HUES6 (cell line): ENCODE results near the gene SHISAL2B.

ENCODE experiments used
- H3K27ac ChIP-seq: 2 replicates; pipeline ENCODE4 v1.7.0; 2013; ENCODE audit warnings: low read depth, mild to moderate bottlenecking, low read length, inconsistent platforms
- H3K27me3 ChIP-seq: 2 replicates; pipeline ENCODE4 v1.6.1; 2013; ENCODE audit warnings: low read length; ENCODE audit not compliant: control insufficient read depth, insufficient read depth
- H3K36me3 ChIP-seq: 2 replicates; pipeline ENCODE4 v1.6.1; 2013; ENCODE audit warnings: low read length; ENCODE audit not compliant: control insufficient read depth, insufficient read depth
- H3K4me1 ChIP-seq: 2 replicates; pipeline ENCODE4 v1.6.1; 2013; ENCODE audit warnings: low read length; ENCODE audit not compliant: control insufficient read depth, insufficient read depth
- H3K4me3 ChIP-seq: 2 replicates; pipeline ENCODE4 v1.5.1; 2013; ENCODE audit warnings: low read depth, low read length
- H3K9ac ChIP-seq: one replicate; pipeline ENCODE4 v1.6.1; 2013; ENCODE audit warnings: mild to moderate bottlenecking, low read length
- H3K9me3 ChIP-seq: 2 replicates; pipeline ENCODE4 v1.6.1; 2013; ENCODE audit warnings: low read depth, low read length; ENCODE audit not compliant: control insufficient read depth, insufficient read depth

Gene SHISAL2B

DNA sequence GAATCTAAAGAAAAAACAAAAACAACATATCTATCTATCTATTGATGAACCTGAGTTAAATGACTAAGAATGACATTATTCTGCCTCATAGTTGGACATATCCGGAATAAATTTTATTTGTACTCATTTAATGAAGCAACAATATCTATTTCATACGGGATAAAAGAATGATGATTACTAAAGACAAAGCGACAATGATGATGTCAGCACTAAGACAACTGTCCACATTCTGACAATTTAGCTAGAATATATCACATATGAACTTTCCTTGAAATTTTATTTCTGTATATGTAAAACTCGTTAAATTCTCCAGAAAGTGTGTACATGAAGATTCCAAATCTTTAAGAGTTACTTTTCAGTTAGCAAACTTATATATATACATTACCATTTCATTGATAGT, 23.2 kb upstream of the SHISAL2B start:
- Histone ChIP-seq H3K9me3 (no peaks in the 10 kb centered on the region), H3K4me3 (no peak overlapping the region), H3K27me3 (no peaks in the 10 kb centered on the region), H3K36me3 (no peaks in the 10 kb centered on the region), H3K9ac (no peak overlapping the region), H3K27ac (no peak overlapping the region), H3K4me1 (peaks cover 22% of the 10 kb centered on the region)

DNA sequence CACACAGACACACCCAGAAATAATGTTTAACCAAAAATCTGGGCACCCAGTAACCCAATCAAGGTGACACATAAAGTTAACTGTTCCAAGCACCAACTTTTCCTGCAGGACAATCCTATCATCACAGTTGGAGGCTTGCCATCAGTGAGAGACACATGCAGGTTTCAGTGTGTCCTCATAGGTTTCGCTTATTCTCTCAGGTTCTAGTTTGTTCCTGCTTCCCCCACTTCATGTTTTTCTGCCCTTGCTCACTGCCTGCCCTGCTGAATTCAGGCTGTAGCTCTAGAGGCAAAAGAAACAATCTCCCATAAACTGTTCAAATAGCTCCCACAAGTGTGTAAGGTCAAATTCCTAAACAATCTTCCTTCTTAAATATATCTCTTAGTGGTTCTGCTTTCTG, 20.0 kb upstream of the SHISAL2B start:
- no peaks in the 10 kb centered on the region for H3K36me3 ChIP-seq

DNA sequence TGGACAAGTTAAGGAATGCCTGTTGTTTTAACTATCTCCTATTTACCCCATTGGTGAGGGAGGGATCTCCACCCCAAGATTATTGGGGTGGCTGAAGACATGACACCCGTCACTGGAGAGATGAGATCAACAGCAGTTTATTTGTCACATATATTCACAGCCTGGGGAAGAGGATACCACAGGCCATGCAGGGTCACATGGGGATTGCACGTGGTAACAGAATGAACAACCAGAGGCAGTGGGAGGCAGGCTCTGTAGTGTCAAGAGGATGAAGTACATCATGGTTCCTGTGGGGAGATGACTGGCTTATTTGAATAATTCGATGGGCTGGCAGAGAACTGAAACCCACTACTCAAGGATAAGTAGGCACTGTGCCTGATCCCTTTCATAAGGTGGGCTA, 18.6 kb upstream of the SHISAL2B start:
- peaks cover 1% of the 10 kb centered on the region; the same call in 1 of the 2 replicates for H3K4me1 ChIP-seq
- no peak overlapping the region for H3K27ac ChIP-seq
- no peaks in the 10 kb centered on the region for H3K27me3 ChIP-seq
- H3K9me3 ChIP-seq: no peaks in the 10 kb centered on the region
- no peak overlapping the region for H3K4me3 ChIP-seq
- no peak overlapping the region for H3K9ac ChIP-seq
- no peaks in the 10 kb centered on the region for H3K36me3 ChIP-seq

More for the DNA sequence above, 20.0 kb upstream of the SHISAL2B start:
- Histone ChIP-seq H3K27me3 (no peaks in the 10 kb centered on the region), H3K4me1 (peaks cover 15% of the 10 kb centered on the region), H3K4me3 (no peak overlapping the region), H3K27ac (no peak overlapping the region), H3K9ac (no peak overlapping the region), H3K9me3 (no peaks in the 10 kb centered on the region)

DNA sequence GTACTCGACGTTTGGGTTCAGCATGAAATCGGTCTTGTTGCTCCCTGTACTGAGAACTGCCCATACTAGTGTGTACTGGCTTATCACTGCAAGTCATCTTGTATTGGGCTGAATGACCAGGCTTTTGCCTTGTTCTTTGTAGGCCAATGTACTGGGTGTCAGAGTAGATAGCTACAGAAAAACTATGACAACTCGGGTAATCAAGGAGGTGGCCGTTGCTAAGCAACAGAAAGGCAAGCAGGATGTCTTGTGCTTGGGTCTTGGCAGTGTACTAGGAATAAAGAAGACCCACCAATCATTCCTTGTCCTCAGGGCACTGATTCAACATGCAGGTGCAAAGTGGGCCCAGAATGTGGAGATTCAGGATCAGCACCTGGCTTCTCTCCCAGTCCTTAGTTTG, 11.9 kb upstream of the SHISAL2B start:
- Histone ChIP-seq H3K9me3 (no peaks in the 10 kb centered on the region), H3K4me1 (no peaks in the 10 kb centered on the region), H3K27me3 (no peaks in the 10 kb centered on the region), H3K27ac (no peak overlapping the region), H3K36me3 (no peaks in the 10 kb centered on the region), H3K4me3 (no peak overlapping the region), H3K9ac (no peak overlapping the region)

DNA sequence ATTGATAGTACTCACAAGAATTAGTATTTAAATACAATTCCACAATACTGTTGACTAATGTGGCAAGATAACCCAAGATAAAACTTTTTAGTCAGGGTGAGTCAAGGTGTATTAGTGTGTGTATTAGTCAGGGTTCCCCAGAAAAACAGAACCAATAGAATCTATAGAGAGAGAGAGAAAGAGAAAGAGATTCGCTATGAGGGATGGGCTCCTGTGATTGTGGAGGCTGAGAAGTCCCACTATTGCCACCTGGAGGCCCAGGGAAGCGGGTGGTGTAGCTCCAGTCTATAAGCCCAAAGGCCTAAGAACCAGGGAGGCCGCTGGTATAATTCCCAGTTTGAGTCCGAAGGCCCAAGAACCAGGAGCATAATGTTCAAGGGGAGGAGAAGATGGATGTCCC, 10.0 kb upstream of the SHISAL2B start:
- no peak overlapping the region for H3K4me3 ChIP-seq
- H3K27me3 ChIP-seq: no peaks in the 10 kb centered on the region
- no peaks in the 10 kb centered on the region for H3K36me3 ChIP-seq
- H3K27ac ChIP-seq: no peak overlapping the region
- H3K4me1 ChIP-seq: no peaks in the 10 kb centered on the region
- no peak overlapping the region for H3K9ac ChIP-seq
- no peaks in the 10 kb centered on the region for H3K9me3 ChIP-seq

DNA sequence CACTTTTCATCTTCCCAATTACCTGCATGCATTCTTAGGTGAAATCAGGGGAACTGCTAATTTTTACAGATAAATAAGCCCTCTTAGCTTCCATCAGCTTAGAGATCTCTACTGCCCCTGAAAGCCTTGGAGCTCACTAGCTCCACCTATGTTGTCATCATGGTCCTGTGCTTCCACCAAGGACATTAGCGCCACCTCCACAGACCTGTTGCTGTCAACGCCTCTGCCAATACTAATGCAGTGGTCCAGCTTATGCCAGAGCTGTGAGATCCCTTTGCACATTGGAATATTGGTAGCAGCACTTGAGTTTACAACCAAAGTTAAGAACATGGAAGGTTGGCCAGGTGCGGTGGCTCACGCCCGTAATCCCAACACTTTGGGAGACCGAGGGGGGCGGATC, 7.7 kb upstream of the SHISAL2B start:
- Histone ChIP-seq H3K9ac (no peak overlapping the region), H3K4me1 (peaks cover 6% of the 10 kb centered on the region), H3K27me3 (no peaks in the 10 kb centered on the region), H3K36me3 (no peaks in the 10 kb centered on the region), H3K4me3 (no peak overlapping the region), H3K9me3 (no peaks in the 10 kb centered on the region), H3K27ac (no peak overlapping the region)

DNA sequence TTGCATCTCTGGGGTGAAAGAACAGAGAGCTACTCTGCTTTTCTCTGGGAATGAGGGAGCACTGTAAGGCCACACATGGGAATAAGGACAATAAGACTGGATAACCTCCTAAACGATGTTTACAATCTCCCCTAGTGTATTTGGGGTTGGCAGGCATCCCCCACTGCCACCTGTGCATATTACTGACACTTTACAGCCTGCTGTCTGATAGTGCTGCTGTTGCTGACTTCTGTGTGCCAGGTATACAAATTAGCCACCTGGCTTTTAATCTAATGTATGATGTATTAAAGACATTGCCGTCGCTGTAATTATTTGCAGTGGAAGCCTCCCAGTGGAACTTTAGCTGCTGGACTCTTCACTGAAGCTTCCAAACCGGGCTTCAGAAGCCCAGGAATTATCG, 4.4 kb upstream of the SHISAL2B start:
- Histone ChIP-seq H3K4me1 (peaks cover 22% of the 10 kb centered on the region), H3K4me3 (no peak overlapping the region), H3K27ac (no peak overlapping the region), H3K9ac (no peak overlapping the region), H3K36me3 (no peaks in the 10 kb centered on the region), H3K9me3 (no peaks in the 10 kb centered on the region), H3K27me3 (peaks cover 17% of the 10 kb centered on the region; the same call in 1 of the 2 replicates)

DNA sequence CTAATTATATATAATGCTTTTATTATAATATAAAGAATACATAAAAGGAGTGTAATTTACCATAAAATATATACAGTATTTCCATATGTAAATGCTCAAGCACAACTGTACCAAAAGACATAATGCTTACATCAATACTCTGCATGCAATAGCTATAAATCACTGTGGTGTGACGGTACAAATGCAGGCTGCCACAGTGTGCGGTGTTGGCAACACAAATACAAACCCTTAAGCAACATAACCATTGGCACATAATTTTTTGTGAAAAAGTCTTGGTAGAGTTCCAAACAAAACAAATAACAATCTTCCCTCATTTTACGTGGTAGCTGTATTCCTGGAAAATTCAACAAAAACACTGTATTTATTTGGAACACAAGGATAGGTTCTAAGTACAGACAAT, 1.9 kb upstream of the SHISAL2B start:
- H3K36me3 ChIP-seq: no peaks in the 10 kb centered on the region; the same call in 1 of the 2 replicates
- H3K9me3 ChIP-seq: no peaks in the 10 kb centered on the region
- peaks cover 34% of the 10 kb centered on the region for H3K4me1 ChIP-seq
- no peak overlapping the region for H3K27ac ChIP-seq
- no peak overlapping the region for H3K9ac ChIP-seq
- no peak overlapping the region for H3K4me3 ChIP-seq
- peaks cover 17% of the 10 kb centered on the region; the same call in 1 of the 2 replicates for H3K27me3 ChIP-seq

DNA sequence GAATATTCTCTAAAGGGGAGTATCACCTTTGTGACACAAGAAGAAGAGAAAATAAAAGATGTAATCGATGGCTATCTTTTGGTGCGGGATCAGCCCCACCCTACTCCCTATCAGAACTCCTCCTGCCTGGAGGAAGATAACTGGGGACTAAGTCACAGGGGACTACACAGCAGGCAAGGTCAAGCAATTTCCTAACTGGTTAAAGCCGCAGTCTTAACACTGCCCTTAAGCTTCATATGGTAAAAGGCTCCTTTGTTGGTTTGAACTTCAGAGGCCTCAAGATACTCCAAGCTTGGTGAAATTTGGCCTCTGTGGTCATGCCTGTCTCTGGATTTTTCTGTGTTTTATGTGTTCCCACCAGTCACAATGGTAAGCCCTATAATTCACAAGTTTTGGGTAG, 1.3 kb upstream of the SHISAL2B start:
- Histone ChIP-seq H3K27ac (no peak overlapping the region), H3K9me3 (0 out of 2 replicates have a peak, but pooled peaks cover 3% of the 10 kb centered on the region), H3K36me3 (peaks cover 4% of the 10 kb centered on the region; the same call in 1 of the 2 replicates), H3K4me3 (no peak overlapping the region), H3K4me1 (peaks cover 34% of the 10 kb centered on the region), H3K9ac (no peak overlapping the region), H3K27me3 (peaks cover 17% of the 10 kb centered on the region; the same call in 1 of the 2 replicates)

DNA sequence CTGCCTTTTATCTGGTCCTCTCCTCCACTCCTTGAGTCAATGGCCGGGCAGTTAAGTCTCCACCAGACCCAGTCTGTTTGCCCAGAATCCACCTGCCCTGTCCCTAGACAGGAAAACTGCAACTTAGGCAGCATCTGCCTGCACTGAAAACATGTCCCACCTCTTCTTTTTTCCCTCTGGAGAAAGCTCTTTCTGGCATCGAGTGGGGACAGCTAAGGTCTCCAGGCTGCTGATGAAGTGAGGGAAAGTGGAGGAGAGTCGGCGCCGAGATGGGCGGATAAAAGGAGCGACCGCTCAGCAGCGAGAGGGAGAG, 243 bp upstream of the SHISAL2B start:
- Histone ChIP-seq H3K36me3 (peaks cover 6% of the 10 kb centered on the region; the same call in 1 of the 2 replicates), H3K4me1 (peaks cover 34% of the 10 kb centered on the region), H3K4me3 (peak overlapping the region; percentile 70), H3K9ac (peak overlapping the region; percentile 84), H3K27ac (no peak overlapping the region), H3K27me3 (peaks cover 17% of the 10 kb centered on the region; the same call in 1 of the 2 replicates), H3K9me3 (peaks cover 8% of the 10 kb centered on the region; the same call in 1 of the 2 replicates)

DNA sequence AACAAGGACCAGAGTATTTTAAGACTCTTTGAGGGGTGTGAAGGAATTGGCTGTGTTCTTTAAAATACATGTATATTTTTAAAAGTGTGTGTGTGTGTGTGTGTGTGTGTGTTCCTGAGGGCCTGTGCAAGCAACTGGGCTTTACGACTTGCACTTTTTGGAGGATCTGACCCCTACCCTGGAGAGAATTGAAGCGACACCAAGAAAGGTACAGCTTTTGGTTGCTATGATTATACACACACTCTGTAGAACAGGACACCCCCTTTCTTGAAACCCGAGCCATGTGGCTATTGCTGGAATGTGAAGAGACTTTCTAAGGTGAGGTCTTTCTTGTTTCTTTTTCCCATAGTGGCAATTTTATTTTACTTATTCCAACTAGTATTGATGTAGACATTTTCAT, 988 bp downstream of the SHISAL2B start:
- peak overlapping the region; percentile 84 for H3K9ac ChIP-seq
- peak overlapping the region; percentile 70 for H3K4me3 ChIP-seq
- H3K4me1 ChIP-seq: peaks cover 28% of the 10 kb centered on the region
- peaks cover 17% of the 10 kb centered on the region for H3K9me3 ChIP-seq
- H3K27me3 ChIP-seq: peaks cover 17% of the 10 kb centered on the region; the same call in 1 of the 2 replicates
- H3K36me3 ChIP-seq: peaks cover 10% of the 10 kb centered on the region; the same call in 1 of the 2 replicates
- peak overlapping the region; percentile 11; the same call in 1 of the 2 replicates for H3K27ac ChIP-seq

DNA sequence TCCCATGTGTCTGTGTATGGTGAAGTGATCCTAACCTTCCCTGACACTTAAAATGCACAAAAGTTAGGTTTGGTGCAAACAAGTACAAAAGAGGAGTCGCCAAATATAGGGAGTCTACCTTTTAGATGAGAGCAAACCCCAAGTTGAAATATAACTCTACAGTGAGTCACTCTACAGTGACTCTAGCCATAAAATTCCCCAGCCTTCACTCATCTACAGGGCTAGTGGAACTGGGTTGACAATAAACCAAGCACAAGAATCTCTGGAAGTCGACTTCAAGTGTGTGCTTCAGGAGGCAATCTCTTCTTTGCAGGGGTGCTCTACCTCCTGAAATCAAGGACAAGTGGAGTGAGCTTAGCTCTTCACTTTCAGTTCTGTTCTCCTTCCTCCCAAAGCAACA, 3.3 kb downstream of the SHISAL2B start:
- no peak overlapping the region for H3K4me3 ChIP-seq
- peaks cover 24% of the 10 kb centered on the region for H3K36me3 ChIP-seq
- peaks cover 17% of the 10 kb centered on the region; the same call in 1 of the 2 replicates for H3K27me3 ChIP-seq
- H3K27ac ChIP-seq: no peak overlapping the region
- H3K4me1 ChIP-seq: peaks cover 28% of the 10 kb centered on the region
- H3K9ac ChIP-seq: no peak overlapping the region
- H3K9me3 ChIP-seq: peaks cover 36% of the 10 kb centered on the region
